Endothelial cell of umbilical vein (primary cell): Measurements from ENCODE around the gene MINDY3. TPM values are rescaled to one million over a fixed set of nuclear protein-coding genes. Genes with fewer than 3 reads are reported as not detected.

Experiments
- BruUV-seq: library from RNA; stranded (reverse); fragments of 400-500 nt; replicated peaks from 2 replicates; lab custom pipeline; 2021; lab: Mats Ljungman, UMichigan
- CTCF ChIA-PET: fragments of 300-600, 350-600 bp; sonication (Branson Sonifier 250); formaldehyde crosslinking; loops from one replicate; lab custom pipeline; 2021; ENCODE audit warnings: antibody characterized with exemption, inconsistent platforms; lab: Charles Lee
- POLR2A ChIA-PET: fragments of 300-600, 350-600 bp; sonication (Branson Sonifier 250); formaldehyde crosslinking; loops from one replicate; lab custom pipeline; 2021; ENCODE audit warnings: antibody characterized with exemption, inconsistent platforms; lab: Charles Lee
- DNase-seq: peaks from one replicate; pipeline ENCODE4 v3.0.0-alpha.2; 2011; ENCODE audit warnings: low read depth, low spot score
- FAIRE-seq: peaks from 2 replicates; lab custom pipeline; 2011; peaks lifted over from hg19 to GRCh38; lab: Jason Lieb, UNC
- H2AFZ ChIP-seq: 2 replicates; pipeline ENCODE4 v1.6.0; 2012; ENCODE audit warnings: low read depth, low read length, control low read depth, inconsistent platforms
- H3K27ac ChIP-seq: 2 replicates; pipeline ENCODE4 v1.5.1; 2011; ENCODE audit warnings: low read depth, mild to moderate bottlenecking, control low read depth, low read length, moderate library complexity; ENCODE audit not compliant: insufficient read depth
- H3K27me3 ChIP-seq, 2 experiments: 2 replicates each; pipeline versions ENCODE4 v1.6.0 to v1.6.1; 2011; ENCODE audit warnings: low read length in 2 of 2, mixed read lengths in 1 of 2; ENCODE audit not compliant: control insufficient read depth in 2 of 2, insufficient read depth in 2 of 2
- H3K36me3 ChIP-seq, 2 experiments: 2 replicates in 1 of 2; 3 replicates in 1 of 2; pipeline ENCODE4 v1.5.1; 2011; ENCODE audit warnings: low read length in 2 of 2, mild to moderate bottlenecking in 1 of 2, moderate library complexity in 1 of 2; ENCODE audit not compliant: control insufficient read depth in 2 of 2, insufficient read depth in 2 of 2; ENCODE audit errors: extremely low read depth in 1 of 2
- H3K4me1 ChIP-seq: 3 replicates; pipeline ENCODE4 v1.5.1; 2011; ENCODE audit warnings: mild to moderate bottlenecking, low read length; ENCODE audit not compliant: control insufficient read depth, insufficient read depth; ENCODE audit errors: extremely low read depth
- H3K4me2 ChIP-seq: 2 replicates; pipeline ENCODE4 v1.6.1; 2011; ENCODE audit warnings: low read length, control low read depth, mixed read lengths; ENCODE audit not compliant: insufficient read depth
- H3K4me3 ChIP-seq, 3 experiments: fragments of 200-600 bp in 1 of 3; sonication (generic), shearing (Covaris generic) in 1 of 3; replicated peaks in 1 of 3; 2 replicates each; pipeline ENCODE4 v1.5.1; 2011 to 2016; ENCODE audit warnings: control low read depth in 3 of 3, low read length in 3 of 3, mild to moderate bottlenecking in 2 of 3, inconsistent platforms in 1 of 3, low read depth in 1 of 3, moderate library complexity in 1 of 3; ENCODE audit not compliant: insufficient read depth in 1 of 3
- H3K79me2 ChIP-seq: 2 replicates; pipeline ENCODE4 v1.6.0; 2012; ENCODE audit warnings: low read length, inconsistent platforms; ENCODE audit not compliant: control insufficient read depth, insufficient read depth
- H3K9ac ChIP-seq: replicated peaks from 2 replicates; pipeline ENCODE3; 2011; ENCODE audit warnings: low read length, control low read depth; ENCODE audit not compliant: insufficient read depth; ENCODE audit errors: extremely low read depth
- H3K9me1 ChIP-seq: replicated peaks from 3 replicates; pipeline ENCODE4 v1.6.0; 2011; ENCODE audit warnings: mild to moderate bottlenecking, low read length; ENCODE audit not compliant: control insufficient read depth, insufficient read depth; ENCODE audit errors: extremely low read depth
- H3K9me3 ChIP-seq: replicated peaks from 2 replicates; pipeline ENCODE4 v1.5.1; 2012; ENCODE audit warnings: low read length, inconsistent platforms; ENCODE audit not compliant: control insufficient read depth, insufficient read depth
- H4K20me1 ChIP-seq: replicated peaks from 2 replicates; pipeline ENCODE3; 2011; ENCODE audit warnings: mild to moderate bottlenecking, low read length; ENCODE audit not compliant: control insufficient read depth, insufficient read depth; ENCODE audit errors: extremely low read depth
- EZH2 ChIP-seq: IDR thresholded peaks from 2 replicates; pipeline ENCODE4 v1.6.1; 2012; ENCODE audit warnings: borderline replicate concordance, low read depth, mild to moderate bottlenecking, moderate library complexity, low read length, inconsistent platforms; ENCODE audit not compliant: severe bottlenecking
- FOS ChIP-seq: IDR thresholded peaks from 2 replicates; pipeline ENCODE4 v1.6.1; 2011; ENCODE audit warnings: mild to moderate bottlenecking, low read length, moderate library complexity, borderline replicate concordance; ENCODE audit not compliant: insufficient read depth
- GATA2 ChIP-seq: IDR thresholded peaks from 2 replicates; pipeline ENCODE4 v1.7.0; 2011; ENCODE audit warnings: low read depth, mild to moderate bottlenecking, moderate library complexity, mixed read lengths, low read length; ENCODE audit not compliant: insufficient read length, insufficient read depth
- JUN ChIP-seq: IDR thresholded peaks from 2 replicates; pipeline ENCODE4 v1.6.1; 2011; ENCODE audit warnings: borderline replicate concordance, low read depth; ENCODE audit not compliant: insufficient read length, insufficient read depth
- MYC ChIP-seq: IDR thresholded peaks from one replicate; pipeline ENCODE4 v1.6.1; 2011; ENCODE audit warnings: mild to moderate bottlenecking, low read depth, low read length
- POLR2A ChIP-seq: IDR thresholded peaks from 2 replicates; pipeline ENCODE4 v1.6.1; 2012; ENCODE audit warnings: low read depth, mild to moderate bottlenecking, control low read depth, low read length
- POLR2AphosphoS5 ChIP-seq: IDR thresholded peaks from 2 replicates; pipeline ENCODE4 v1.6.1; 2012; ENCODE audit warnings: low read depth, mild to moderate bottlenecking, control low read depth, low read length, moderate library complexity; ENCODE audit not compliant: insufficient read depth
- dilution Hi-C: fragments of 300-500 bp; cut with MboI; formaldehyde crosslinking; loops from one replicate; pipeline ENCODE4 v1.15.0; 2019; ENCODE audit warnings: low sequenced_read_pairs; ENCODE audit not compliant: extremely low pct_ligation_motif_present
- intact Hi-C: fragments of 100-400 bp; cut with micrococcal nuclease; formaldehyde crosslinking; loops from one replicate; pipeline ENCODE4 v1.10.0; 2022
- polyA plus RNA-seq, 4 experiments: library from polyadenylated mRNA; depleted of rRNA in 3 of 4; stranded (reverse) in 3 of 4; unstranded in 1 of 4; fragments of >200 nt; gene quantifications; 2 replicates each; pipeline versions ENCODE4 v1.2.1 to v1.2.3, GENCODE V29; 2011 to 2012; ENCODE audit warnings: missing spikeins in 1 of 4
- total RNA-seq: library from RNA; stranded (reverse); gene quantifications from 2 replicates; pipeline ENCODE4 v1.2.3, GENCODE V29; 2021
- TF ChIP-seq, protein P1 (sequence below), 2 donors: IDR thresholded peaks; 1 replicate in 1 of 2; 2 replicates in 1 of 2; pipeline ENCODE4 v1.5.1; 2011; ENCODE audit warnings: low read length in 2 of 2, mild to moderate bottlenecking in 2 of 2, moderate library complexity in 2 of 2, control low read depth in 1 of 2, inconsistent platforms in 1 of 2, low read depth in 1 of 2; ENCODE audit not compliant: insufficient read depth in 1 of 2; ENCODE audit errors: extremely low read depth in 1 of 2
- TF ChIP-seq, protein P2 (sequence below): IDR thresholded peaks from 2 replicates; pipeline ENCODE4 v1.6.1; 2011; ENCODE audit not compliant: insufficient read depth, insufficient read length

The MINDY3 gene
- total and polyA plus RNA-seq, 2 donors (not counting 3 experiments of a cell fraction or from before 2014, with no cell fraction given): 7.5 to 20.2 TPM

DNA sequence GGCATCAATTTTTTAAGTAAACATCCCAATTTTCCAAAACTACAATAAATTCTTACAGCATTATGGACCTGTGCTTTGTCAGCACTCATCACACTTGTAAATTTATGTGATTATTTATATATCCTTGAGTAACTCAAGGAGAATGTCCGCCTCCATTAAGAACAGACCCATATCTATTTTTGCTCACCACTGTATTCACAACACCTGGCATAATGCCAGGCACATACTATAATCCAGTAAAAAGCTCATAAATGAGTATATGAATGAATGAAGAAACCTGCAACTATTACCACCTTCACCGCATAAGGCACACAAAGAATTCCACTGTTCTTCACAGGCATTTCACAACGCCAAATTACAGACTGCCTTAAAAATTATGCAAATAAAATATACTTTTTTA is 46.9 kb downstream of the MINDY3 start:
- Histone ChIP-seq H3K4me1 (peaks cover 4% of the 10 kb centered on the region), H2AFZ (no peak overlapping the region), H3K4me2 (no peak overlapping the region), H3K79me2 (no peaks in the 10 kb centered on the region), H3K9me1 (no peaks in the 10 kb centered on the region), H3K27me3 (no peaks in the 10 kb centered on the region), H4K20me1 (no peaks in the 10 kb centered on the region), H3K9ac (no peak overlapping the region), H3K4me3 (no peak overlapping the region), H3K9me3 (no peaks in the 10 kb centered on the region), H3K36me3 (no peaks in the 10 kb centered on the region), H3K27ac (no peak overlapping the region)
- intact Hi-C loops (no loop called here), dilution Hi-C loops (no loop called here)
- TF ChIP-seq MYC (no peak), POLR2AphosphoS5 (no peak), POLR2A (no peak), GATA2 (no peak), EZH2 (no peak), JUN (no peak), FOS (no peak)
- TF ChIP-seq, protein P1, sequence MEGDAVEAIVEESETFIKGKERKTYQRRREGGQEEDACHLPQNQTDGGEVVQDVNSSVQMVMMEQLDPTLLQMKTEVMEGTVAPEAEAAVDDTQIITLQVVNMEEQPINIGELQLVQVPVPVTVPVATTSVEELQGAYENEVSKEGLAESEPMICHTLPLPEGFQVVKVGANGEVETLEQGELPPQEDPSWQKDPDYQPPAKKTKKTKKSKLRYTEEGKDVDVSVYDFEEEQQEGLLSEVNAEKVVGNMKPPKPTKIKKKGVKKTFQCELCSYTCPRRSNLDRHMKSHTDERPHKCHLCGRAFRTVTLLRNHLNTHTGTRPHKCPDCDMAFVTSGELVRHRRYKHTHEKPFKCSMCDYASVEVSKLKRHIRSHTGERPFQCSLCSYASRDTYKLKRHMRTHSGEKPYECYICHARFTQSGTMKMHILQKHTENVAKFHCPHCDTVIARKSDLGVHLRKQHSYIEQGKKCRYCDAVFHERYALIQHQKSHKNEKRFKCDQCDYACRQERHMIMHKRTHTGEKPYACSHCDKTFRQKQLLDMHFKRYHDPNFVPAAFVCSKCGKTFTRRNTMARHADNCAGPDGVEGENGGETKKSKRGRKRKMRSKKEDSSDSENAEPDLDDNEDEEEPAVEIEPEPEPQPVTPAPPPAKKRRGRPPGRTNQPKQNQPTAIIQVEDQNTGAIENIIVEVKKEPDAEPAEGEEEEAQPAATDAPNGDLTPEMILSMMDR (IDR thresholded peaks at IDR 0.05; ENCODE audit: extremely low read depth in 1 of 2, insufficient read depth in 1 of 2, low read depth in 1 of 2, low read length in 2 of 2): no peak
- TF ChIP-seq, protein P2, sequence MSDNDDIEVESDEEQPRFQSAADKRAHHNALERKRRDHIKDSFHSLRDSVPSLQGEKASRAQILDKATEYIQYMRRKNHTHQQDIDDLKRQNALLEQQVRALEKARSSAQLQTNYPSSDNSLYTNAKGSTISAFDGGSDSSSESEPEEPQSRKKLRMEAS: no peak
- no peak for FAIRE-seq
- CTCF ChIA-PET: no interaction called here
- BruUV-seq: no TSS peak
- DNase-seq: peak; percentile 18
- POLR2A ChIA-PET: no interaction called here
